ENCODE measurements around the gene ARID4B. TPM values are rescaled to one million over a fixed set of nuclear protein-coding genes. Genes with fewer than 3 reads are reported as not detected.

Gene ARID4B
- total and polyA plus RNA-seq, 2 of the 13 experiments (the other 11 are each of a cell fraction or from before 2014, with no cell fraction given) = 9.7 to 24.6 TPM

DNA sequence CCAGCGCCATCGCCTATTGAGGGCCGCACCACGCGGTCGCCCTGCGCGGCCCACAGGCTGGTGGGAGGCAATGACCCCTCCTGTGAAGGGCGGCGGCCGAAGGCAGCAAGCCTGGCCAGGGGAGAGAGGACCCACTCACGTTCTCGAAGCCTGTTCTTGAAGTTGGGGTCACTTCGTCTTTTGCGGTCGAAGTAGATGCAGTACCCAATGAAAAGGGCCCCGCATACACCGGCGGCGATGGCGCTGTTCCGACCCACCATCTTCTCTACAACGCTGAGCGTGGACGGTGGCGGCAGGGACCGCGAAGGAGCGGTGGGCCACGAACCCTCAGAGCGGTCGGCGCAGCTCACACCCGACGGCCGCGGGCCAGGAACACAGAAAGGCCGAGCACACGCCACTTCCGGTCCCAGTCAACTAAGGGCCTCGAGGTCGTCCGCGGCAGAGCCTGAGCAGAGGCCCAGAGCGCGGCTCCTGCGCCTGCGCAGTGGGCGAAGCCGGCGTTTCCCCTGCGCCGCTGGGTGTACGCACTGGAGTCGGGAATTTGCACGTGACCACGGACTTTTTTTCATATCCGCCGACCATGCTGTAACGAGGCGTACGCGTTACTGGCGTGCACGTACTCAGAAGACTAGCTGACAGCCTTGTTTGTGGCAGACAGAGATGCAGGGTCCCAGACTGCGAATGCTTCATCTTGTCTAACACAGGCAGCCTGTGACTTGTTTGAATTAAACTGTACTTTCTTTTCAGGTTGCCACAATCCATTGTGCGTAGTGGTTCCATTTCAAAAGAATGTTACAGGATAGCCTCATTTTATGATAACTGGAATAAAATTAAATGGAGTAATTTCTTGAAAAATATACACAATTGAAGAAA, 199.3 kb downstream of the ARID4B start, which contains the start of gene TOMM20 (continued):
- TF ChIP-seq NCOA1 (CRISPR knock-in tag; IDR thresholded peaks at IDR 0.05) (peak; percentile 74; the same call in 1 of the 2 replicates), NPAS2 (CRISPR knock-in tag; IDR thresholded peaks at IDR 0.05; ENCODE audit: borderline replicate concordance) (no peak), LCORL (IDR thresholded peaks at IDR 0.05) (no peak), LCORL (CRISPR knock-in tag; IDR thresholded peaks at IDR 0.05) (peak; percentile 62; the same call in 1 of the 2 replicates), RFX5 (IDR thresholded peaks at IDR 0.05; ENCODE audit: low read depth, low read length) (peak; percentile 20; the same call in 1 of the 2 replicates), EED (CRISPR knock-in tag; IDR thresholded peaks at IDR 0.05) (peak; percentile 74; the same call in 1 of the 2 replicates), RFX3 (CRISPR knock-in tag; IDR thresholded peaks at IDR 0.05) (peak; percentile 7; the same call in 1 of the 2 replicates), ONECUT2 (CRISPR knock-in tag; IDR thresholded peaks at IDR 0.05) (no peak), SMC3 (IDR thresholded peaks at IDR 0.05; ENCODE audit: low read length) (no peak), CC2D1A (CRISPR knock-in tag; IDR thresholded peaks at IDR 0.05) (no peak), NFIC (IDR thresholded peaks at IDR 0.05; ENCODE audit: low read length) (0 out of 2 replicates have a peak, but pooled peaks have one; percentile 30), ATM (IDR thresholded peaks at IDR 0.05; ENCODE audit: borderline replicate concordance) (no peak), ZNF260 (CRISPR knock-in tag; IDR thresholded peaks at IDR 0.05; ENCODE audit: borderline replicate concordance, low read depth) (0 out of 2 replicates have a peak, but pooled peaks have one; percentile 19), DMAP1 (CRISPR knock-in tag; IDR thresholded peaks at IDR 0.05) (peak; percentile 93; the same call in 1 of the 2 replicates), SKI (IDR thresholded peaks at IDR 0.05; ENCODE audit: partially characterized antibody) (peak; percentile 73), ATF2 (CRISPR knock-in tag; IDR thresholded peaks at IDR 0.05) (peak; percentile 80), RNF219 (CRISPR knock-in tag; IDR thresholded peaks at IDR 0.05) (peak; percentile 64; the same call in 1 of the 2 replicates), ZNF691 (CRISPR knock-in tag; IDR thresholded peaks at IDR 0.05; ENCODE audit: borderline replicate concordance, low read depth) (peak; percentile 69; the same call in 1 of the 2 replicates), SNAPC2 (CRISPR knock-in tag; IDR thresholded peaks at IDR 0.05) (0 out of 2 replicates have a peak, but pooled peaks have one; percentile 54), ZNF569 (CRISPR knock-in tag; IDR thresholded peaks at IDR 0.05; ENCODE audit: borderline replicate concordance) (0 out of 2 replicates have a peak, but pooled peaks have one; percentile 61)
- TF ChIP-seq, protein P1, sequence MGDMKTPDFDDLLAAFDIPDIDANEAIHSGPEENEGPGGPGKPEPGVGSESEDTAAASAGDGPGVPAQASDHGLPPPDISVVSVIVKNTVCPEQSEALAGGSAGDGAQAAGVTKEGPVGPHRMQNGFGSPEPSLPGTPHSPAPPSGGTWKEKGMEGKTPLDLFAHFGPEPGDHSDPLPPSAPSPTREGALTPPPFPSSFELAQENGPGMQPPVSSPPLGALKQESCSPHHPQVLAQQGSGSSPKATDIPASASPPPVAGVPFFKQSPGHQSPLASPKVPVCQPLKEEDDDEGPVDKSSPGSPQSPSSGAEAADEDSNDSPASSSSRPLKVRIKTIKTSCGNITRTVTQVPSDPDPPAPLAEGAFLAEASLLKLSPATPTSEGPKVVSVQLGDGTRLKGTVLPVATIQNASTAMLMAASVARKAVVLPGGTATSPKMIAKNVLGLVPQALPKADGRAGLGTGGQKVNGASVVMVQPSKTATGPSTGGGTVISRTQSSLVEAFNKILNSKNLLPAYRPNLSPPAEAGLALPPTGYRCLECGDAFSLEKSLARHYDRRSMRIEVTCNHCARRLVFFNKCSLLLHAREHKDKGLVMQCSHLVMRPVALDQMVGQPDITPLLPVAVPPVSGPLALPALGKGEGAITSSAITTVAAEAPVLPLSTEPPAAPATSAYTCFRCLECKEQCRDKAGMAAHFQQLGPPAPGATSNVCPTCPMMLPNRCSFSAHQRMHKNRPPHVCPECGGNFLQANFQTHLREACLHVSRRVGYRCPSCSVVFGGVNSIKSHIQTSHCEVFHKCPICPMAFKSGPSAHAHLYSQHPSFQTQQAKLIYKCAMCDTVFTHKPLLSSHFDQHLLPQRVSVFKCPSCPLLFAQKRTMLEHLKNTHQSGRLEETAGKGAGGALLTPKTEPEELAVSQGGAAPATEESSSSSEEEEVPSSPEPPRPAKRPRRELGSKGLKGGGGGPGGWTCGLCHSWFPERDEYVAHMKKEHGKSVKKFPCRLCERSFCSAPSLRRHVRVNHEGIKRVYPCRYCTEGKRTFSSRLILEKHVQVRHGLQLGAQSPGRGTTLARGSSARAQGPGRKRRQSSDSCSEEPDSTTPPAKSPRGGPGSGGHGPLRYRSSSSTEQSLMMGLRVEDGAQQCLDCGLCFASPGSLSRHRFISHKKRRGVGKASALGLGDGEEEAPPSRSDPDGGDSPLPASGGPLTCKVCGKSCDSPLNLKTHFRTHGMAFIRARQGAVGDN (CRISPR knock-in tag; IDR thresholded peaks at IDR 0.05) = peak; percentile 99

All from HepG2 (cell line).